Neural progenitor cell (in vitro differentiated cells): ENCODE results near the gene CDHR2.

ENCODE experiments used
- CTCF ChIP-seq: fragments of 200-600 bp; sonication (generic); IDR thresholded peaks from 2 replicates; pipeline ENCODE4 v1.5.1; 2017; ENCODE audit warnings: antibody characterized with exemption, mild to moderate bottlenecking
- EZH2 ChIP-seq: fragments of 200-600 bp; sonication (generic); IDR thresholded peaks from 2 replicates; pipeline ENCODE4 v1.6.1; 2017; ENCODE audit warnings: antibody characterized with exemption, mild to moderate bottlenecking, moderate library complexity
- EZH2phosphoT487 ChIP-seq: fragments of 200-600 bp; sonication (generic); IDR thresholded peaks from 2 replicates; pipeline ENCODE4 v1.6.1; 2017; ENCODE audit warnings: antibody characterized with exemption

- no peak for TF ChIP-seq CTCF
- TF ChIP-seq EZH2phosphoT487 = no peak
- no peak for TF ChIP-seq EZH2
Measured at GRCh38 chr5:176595386-176595943, 46.3 kb downstream of the CDHR2 start.
